ENCODE data around the gene LYPLA2. TPM values are rescaled to one million over a fixed set of nuclear protein-coding genes. Genes with fewer than 3 reads are reported as not detected.

LYPLA2 gene
- total RNA-seq, 4 donors from 2014 or later, result 4.6 to 33.5 (median 20.3) TPM

DNA sequence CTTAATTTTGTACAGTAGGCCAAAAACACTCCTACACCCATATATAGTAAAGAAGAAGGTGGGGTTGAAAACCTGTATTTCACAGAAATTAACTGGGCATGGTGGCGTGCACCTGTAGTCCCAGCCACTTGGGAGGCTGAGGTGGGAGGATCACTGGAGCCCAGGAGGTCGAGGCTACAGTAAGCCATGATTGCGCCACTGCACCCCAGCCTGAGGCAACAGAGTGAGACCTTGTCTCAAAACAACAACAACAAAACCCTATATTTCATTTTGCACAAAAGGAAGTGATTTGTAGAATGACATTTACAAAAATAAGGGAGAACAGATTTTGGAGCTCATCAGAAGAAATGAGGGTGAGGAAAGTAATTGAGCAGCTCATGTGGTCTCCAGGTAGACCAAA, 2.2 kb upstream of the LYPLA2 start:
- intact Hi-C loops (cut with DNase I; ENCODE audit: low total_unique reads), result no loop called here
- Histone ChIP-seq H3K4me1 (peaks cover 0 to 12% of the 10 kb centered on the region in 2 donors), H3K27ac (no peak overlapping the region), H3K4me3 (no peak overlapping the region), H3K9me3 (no peaks in the 10 kb centered on the region), H3K36me3 (no peaks in the 10 kb centered on the region), H3K27me3 (no peaks in the 10 kb centered on the region)
- TF ChIP-seq POLR2A (IDR thresholded peaks at IDR 0.05), result no peak
- TF ChIP-seq, protein P1, sequence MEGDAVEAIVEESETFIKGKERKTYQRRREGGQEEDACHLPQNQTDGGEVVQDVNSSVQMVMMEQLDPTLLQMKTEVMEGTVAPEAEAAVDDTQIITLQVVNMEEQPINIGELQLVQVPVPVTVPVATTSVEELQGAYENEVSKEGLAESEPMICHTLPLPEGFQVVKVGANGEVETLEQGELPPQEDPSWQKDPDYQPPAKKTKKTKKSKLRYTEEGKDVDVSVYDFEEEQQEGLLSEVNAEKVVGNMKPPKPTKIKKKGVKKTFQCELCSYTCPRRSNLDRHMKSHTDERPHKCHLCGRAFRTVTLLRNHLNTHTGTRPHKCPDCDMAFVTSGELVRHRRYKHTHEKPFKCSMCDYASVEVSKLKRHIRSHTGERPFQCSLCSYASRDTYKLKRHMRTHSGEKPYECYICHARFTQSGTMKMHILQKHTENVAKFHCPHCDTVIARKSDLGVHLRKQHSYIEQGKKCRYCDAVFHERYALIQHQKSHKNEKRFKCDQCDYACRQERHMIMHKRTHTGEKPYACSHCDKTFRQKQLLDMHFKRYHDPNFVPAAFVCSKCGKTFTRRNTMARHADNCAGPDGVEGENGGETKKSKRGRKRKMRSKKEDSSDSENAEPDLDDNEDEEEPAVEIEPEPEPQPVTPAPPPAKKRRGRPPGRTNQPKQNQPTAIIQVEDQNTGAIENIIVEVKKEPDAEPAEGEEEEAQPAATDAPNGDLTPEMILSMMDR (IDR thresholded peaks at IDR 0.05), result no peak
- no peak for DNase-seq

DNA sequence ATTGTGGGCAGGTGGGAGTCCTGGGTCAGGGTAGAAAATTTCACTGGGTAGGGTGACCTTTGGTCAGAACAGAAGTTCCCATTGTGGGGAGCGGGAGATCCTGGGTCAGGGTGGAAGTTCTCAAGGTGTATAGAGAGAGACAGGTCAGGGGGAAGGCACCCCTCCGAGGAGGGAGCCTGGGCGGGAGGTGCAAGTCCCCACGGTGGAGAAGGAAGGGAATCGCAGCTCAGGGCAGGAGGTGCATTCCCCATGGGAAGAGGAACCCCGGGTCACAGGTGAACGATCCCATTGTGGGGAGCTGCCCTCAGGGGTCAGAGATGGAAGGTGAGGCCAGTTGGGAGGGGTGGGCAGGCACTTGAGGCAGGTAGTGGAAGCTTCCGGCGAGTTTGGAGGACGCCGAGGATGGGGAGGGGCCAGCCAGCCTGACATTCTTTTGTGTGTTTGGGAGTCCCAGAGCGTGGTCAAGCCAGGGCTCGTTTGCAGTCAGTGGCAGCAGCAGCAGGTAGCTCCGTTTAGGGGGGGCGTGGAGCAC, 637 bp downstream of the LYPLA2 start:
- H3K4me1 ChIP-seq, result peaks cover 0 to 12% of the 10 kb centered on the region in 2 donors
- no peaks in the 10 kb centered on the region for H3K9me3 ChIP-seq
- no peaks in the 10 kb centered on the region for H3K27me3 ChIP-seq
- peak overlapping the region; percentile 73 to 76 for H3K4me3 ChIP-seq
- no peak for DNase-seq
- TF ChIP-seq POLR2A (IDR thresholded peaks at IDR 0.05), result no peak
- TF ChIP-seq, protein P1 (IDR thresholded peaks at IDR 0.05), result no peak
- H3K27ac ChIP-seq, result peak overlapping the region; percentile 61 to 78
- intact Hi-C loops (cut with DNase I; ENCODE audit: low total_unique reads), result no loop called here
- no peaks in the 10 kb centered on the region for H3K36me3 ChIP-seq

DNA sequence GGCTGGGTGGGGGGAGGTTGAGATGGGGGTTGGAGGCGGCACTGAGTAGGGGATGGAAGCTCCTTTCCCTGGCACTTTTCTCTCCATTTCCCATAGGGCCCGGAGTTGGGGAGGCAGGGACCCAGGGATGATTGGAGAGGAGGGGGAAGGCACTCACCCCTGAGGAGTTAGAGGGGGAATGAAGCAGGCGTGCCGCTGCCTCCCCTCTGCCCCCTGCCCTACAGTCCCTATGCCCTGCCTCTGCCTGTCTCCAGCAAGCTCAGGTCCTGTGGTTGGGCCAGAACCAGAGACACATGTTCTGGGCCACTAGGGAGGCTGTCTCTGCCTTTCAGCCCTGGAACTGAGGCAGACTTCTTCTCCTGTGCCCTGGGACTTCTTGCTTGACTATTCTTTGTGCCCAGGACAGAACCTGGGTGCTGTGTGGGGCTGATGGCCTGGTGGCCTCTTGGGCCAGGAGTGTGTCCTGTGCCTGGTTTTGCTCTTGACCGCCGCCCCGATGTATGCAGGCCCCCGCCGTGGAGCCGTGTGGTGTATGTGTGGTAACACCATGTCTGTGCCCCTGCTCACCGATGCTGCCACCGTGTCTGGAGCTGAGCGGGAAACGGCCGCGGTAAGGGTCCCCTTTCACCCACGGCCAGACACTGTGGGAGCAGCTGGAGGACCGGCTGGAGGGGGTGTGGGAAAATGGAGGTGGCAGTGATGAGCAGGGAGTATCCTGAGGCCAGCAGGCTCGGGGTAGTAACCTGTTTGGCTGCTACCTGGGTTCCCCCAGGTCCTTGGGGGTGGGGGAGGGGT, 1.4 kb downstream of the LYPLA2 start:
- Histone ChIP-seq H3K4me3 (peak overlapping the region in 1 of 2 donors; percentile 76), H3K9me3 (no peaks in the 10 kb centered on the region), H3K36me3 (no peaks in the 10 kb centered on the region), H3K27ac (peak overlapping the region; percentile 61 to 78), H3K27me3 (no peaks in the 10 kb centered on the region), H3K4me1 (peaks cover 0 to 12% of the 10 kb centered on the region in 2 donors)
- TF ChIP-seq, protein P1 (IDR thresholded peaks at IDR 0.05), result no peak
- TF ChIP-seq POLR2A (IDR thresholded peaks at IDR 0.05), result no peak
- no peak for DNase-seq
- intact Hi-C loops (cut with DNase I; ENCODE audit: low total_unique reads), result no loop called here

DNA sequence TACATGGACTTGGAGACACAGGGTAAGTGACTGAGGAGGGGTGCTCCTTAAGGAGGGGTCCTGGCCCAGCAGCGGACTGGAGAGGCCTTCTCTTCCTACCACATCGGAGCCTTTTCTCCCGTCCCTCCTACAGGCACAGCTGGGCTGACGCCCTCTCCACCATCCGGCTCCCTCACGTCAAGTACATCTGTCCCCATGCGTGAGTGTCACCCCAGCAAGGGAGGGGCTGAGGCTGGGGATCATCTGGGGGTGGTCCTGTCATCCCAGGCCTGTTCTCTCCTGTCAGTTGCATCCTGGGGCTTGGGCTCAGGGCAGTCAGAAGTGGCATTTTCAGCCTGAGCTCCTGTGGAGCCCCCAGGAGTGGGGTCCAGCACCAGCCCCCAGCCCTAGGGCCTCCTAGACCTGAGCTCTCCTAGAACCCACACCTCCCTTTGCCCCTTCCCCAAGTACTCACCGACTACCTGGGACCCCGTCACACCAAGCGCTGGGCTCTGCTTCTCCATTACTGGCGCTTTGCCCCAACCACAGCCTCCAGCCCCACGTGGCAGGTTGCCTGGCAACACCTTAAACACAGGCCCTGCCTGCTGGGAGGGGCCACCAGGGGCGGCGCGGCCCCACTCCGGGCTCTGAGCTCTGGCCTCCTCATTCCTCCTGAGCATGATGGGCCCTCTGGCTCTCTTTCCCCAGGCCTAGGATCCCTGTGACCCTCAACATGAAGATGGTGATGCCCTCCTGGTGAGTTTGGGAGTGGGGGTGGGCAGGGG, 2.3 kb downstream of the LYPLA2 start:
- Histone ChIP-seq H3K36me3 (no peaks in the 10 kb centered on the region), H3K27me3 (no peaks in the 10 kb centered on the region), H3K4me3 (no peak overlapping the region), H3K4me1 (peaks cover 0 to 12% of the 10 kb centered on the region in 2 donors), H3K9me3 (no peaks in the 10 kb centered on the region), H3K27ac (peak overlapping the region in 1 of 2 donors; percentile 0)
- no peak for TF ChIP-seq POLR2A (IDR thresholded peaks at IDR 0.05)
- TF ChIP-seq, protein P1 (IDR thresholded peaks at IDR 0.05), result no peak
- no peak for DNase-seq
- intact Hi-C loops (cut with DNase I; ENCODE audit: low total_unique reads), result no loop called here
